Measurements from ENCODE around the gene RHAG.
"Not testable (repeated sequence)": the region's sequence is repeated elsewhere in the genome, so short reads cannot be mapped to it uniquely, and the experiment has no call there.

The RHAG gene

DNA sequence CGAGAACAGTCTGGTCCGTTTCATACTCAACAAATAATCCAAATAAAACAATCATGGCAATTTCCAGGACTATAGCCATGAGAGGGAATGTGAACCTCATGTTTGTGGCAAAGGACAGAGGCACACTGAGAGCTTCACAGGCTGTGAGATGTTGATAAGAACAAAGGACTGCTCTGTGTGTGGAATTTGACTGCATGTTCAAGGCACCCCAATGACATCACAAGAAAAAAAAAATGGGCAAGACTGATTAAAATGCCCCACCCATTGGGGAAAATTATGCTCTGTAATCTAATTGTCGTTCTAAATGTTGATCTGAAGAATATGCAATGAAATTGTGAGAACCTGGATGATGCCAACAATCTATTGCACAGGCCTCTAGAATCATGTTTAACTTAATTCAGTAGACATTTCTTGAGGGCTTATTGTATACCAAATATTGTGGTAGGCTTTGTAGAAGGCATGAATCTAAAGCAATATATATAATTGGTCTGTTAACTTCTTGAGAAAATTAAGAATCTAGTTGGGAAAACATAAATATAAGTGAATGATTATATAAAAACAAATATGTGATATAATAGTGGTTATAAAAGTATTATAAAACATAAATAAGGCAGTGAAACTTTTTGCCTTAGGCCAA, at the start of gene RHAG:
Gene RHAG (minus strand): TSS at position 127 of the 637 bp plus-strand sequence. CDS start 27 bp downstream, at position 100.
- no peak for DNase-seq (ENCODE audit: low spot score)

DNA sequence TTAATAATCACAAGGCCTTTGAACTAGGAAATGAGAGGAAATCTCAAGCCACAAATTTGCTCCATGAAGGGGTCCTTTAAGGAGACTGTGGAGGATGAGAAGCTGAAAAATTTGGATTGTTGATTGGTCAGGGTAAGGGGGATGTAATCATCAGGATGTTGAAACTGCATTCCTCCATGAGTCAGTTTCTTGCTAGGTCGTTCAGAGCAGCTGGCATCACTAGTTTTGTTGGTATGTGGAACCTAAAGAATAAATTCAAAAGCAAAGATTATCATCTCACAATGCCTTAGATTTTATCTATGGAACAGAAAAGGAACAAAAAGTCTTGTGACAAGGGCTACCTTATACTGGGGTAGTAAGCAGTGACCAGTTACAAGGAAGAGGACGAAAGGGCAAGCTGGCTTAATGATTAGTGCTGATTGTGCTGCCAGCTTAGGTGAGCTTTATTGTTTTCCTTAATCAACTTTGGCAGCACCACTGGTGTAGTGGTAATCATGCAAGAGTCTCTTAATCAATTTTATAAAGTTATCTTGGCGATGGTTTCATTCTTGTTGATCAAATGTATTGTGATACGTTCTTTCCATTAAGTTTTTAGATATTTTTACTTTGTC, 40.1 kb upstream of the RHAG start:
- DNase-seq (ENCODE audit: low spot score) = no peak

DNA sequence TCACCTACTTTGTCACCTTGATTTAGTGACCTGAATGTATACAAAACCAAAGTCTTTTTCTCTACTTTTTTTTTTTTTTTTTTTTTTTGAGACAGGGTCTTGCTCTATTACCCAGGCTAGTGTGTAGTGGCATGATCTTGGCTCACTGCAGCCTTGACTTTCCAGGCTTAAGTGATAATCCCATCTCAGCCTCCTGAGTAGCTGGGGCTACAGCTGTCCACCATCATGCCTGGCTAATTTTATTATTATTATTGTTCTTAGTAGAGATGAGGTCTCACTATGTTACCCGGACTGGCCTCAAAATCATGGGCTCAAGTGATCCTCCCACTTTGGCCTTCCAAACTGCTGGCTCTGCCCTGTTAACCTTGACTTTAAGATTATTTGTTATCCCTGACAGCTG, 39.2 kb upstream of the RHAG start:
- DNase-seq (ENCODE audit: low spot score) = no peak

DNA sequence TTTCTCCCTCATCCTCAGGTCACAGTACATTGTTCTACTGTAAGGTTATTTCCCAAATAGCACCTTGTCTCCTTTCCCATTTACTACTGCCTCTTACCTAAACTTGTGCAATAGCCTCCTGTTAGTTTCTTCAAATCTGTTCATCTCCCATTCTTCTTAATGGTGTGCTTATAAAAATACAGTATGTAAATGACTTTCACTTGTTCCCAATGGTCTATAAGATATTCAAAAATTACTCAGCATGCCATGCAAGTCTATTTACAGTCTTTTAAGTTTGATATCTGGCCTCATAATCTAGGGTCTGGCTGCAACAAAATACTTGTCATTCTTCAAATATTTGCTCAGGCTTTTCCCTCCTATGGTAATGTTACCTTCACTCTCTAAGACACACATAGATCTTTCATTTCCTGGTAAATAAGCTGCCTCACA, 31.5 kb upstream of the RHAG start:
- DNase-seq (ENCODE audit: low spot score) = no peak

DNA sequence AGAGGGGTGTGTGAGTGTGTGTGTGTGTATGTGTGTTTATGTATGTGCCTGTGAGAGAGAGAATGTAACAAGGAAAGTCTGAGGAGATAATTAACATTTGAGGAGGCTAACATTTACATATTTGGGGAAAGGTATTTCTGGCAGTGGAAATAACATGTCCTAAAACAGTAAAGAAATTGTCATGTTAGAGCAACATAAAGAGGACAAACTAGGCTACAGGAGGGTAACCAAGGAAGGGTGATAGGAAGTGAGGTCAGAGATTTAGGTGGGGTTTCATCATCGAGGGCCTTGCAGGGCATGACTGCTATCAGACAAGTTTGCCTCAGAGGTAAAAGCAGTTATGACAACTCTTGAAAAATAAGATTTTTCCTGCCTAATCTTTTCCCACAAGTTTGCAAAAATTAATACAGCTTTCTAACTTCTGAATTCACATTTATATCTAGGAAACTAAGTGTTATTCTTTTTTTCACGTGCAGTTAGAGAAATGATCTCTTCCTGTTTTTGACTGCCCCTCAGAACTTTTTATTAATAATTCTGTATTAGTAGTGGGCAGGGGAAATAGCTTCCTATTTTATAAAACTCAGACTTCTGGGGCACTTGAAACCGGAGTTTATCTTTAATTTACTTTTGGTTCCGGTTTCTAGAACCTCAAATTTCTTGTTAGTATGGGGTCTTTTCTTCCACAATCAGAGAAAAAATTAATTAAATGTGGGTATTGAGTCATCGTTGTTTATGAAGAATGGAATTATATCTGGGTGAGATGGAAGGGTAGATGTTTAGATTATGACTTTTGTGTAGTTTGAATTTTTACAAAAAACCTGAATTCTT, 30.5 kb upstream of the RHAG start:
- peak; percentile 13 for DNase-seq (ENCODE audit: low spot score)

DNA sequence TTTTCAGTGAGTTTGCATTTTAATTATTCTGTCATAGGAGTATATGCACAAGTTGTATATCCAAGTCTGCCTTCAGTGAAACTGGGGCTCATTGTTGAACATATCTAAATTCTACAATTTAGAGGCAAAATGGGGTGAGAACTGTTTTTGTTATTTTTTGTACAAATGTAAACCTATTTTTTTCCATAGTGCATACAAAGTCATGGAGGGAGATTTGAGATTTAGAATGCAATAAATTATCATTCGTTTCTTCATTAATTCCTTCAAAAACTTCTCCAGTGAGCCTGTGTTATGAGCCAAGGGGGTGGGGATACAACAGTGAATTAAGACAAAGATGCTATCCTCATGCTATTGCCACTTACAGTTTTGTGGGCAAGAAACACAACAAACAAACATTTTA, 29.8 kb upstream of the RHAG start:
- no peak for DNase-seq (ENCODE audit: low spot score)

- no peak for DNase-seq (ENCODE audit: low spot score)
These were observed 28.2 kb upstream of the RHAG start for GRCh38 chr6:49664817-49665216.

DNA sequence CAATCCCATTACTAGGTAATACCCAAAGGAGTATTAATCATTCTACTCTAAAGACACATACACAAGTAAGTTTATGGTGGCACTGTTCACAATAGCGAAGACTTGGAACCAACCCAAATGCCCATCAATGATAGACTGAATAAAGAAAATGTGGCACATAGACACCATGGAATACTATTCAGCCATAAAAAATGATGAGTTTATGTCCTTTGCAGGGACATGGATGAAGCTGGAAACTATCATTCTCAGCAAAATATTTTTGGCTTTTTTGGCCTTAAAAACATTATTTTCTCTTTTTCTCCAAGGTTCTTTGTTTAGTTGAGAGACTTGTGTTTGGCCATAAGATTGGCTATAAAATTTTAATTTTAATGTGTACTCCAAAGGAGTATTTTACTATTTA, 27.4 kb upstream of the RHAG start:
- DNase-seq (ENCODE audit: low spot score) = not testable (repeated sequence)

GRCh38 chr6:49662892-49663261, 26.2 kb upstream of the RHAG start:
- no peak for DNase-seq (ENCODE audit: low spot score)

GRCh38 chr6:49662231-49662891, 25.7 kb upstream of the RHAG start:
- DNase-seq (ENCODE audit: low spot score) = no peak

DNA sequence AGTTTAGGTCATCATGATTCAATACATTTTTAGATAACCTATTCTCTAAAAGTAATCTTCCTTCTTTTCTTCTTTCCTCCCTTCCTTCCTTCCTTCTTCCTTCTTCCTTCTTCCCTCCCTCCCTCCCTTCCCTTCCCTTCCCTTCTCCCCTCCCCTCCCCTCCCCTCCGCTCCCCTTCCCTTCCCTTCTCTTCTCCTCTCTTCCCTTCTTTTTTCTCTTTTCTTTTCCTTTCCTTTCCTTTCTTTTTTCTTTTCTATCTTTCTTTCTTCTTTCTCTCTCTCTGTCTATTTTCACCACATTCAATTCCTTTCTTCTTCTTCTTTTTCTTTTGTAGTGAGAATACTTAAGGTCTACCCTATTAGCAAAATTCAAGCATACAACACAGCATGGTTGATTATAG, 17.3 kb upstream of the RHAG start:
- no peak for DNase-seq (ENCODE audit: low spot score)

DNA sequence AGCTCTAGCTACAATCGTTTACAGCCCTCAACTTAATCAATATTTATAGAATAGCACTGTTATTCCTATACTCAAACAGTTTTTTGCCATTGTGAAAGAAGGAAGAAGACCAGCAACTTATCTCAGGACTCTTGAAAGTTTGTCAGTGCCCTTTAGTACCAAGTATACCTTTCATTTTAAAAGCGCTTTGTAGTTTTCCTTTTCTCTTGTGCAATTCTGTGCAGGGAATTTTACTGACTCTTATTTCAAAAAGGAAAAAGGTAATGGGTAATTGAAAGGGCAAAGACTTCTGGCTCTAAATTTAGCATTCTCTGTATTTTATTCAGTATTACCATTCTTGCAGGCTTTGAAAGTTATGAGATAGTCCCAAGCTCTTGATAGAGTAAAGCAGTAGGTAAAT, 16.8 kb upstream of the RHAG start:
- DNase-seq (ENCODE audit: low spot score) = no peak

DNA sequence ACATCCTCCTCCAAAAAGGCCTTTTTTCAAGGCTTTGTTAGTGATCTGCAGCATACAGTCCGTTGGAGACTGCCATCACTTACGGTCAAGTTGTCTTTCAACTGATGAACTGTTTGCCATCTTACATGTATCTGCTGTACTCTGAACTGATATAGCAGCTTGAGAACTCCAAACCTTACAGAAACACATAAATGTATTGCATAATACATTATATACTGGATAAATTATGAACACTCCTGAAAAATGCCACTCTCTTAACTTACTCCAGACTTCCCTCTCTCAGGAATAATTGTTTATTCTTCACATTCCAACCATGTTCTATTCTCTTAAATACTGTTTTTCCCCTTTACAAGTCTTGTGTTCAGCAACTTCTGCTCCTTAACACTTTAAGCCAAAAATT, 14.6 kb upstream of the RHAG start:
- no peak for DNase-seq (ENCODE audit: low spot score)

DNA sequence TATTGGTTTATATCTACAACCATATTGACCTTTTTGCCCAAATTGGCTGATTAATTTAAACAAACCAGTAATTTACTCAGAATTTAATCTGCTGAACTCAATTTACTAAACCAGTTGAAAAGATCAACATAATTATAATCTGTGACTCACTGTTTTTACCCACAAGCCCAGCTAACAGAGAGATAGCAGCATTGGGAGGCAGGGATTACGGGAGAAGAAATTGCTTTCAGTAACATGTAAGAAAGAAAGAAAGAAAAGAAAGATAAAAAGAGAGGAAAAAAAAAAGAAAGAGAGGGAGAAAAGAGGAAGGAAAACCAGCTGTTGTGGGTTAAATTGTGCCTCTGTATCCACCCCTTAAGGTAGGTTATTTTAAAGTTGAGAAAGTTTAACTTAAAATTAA, 13.3 kb upstream of the RHAG start:
- no peak for DNase-seq (ENCODE audit: low spot score)

DNA sequence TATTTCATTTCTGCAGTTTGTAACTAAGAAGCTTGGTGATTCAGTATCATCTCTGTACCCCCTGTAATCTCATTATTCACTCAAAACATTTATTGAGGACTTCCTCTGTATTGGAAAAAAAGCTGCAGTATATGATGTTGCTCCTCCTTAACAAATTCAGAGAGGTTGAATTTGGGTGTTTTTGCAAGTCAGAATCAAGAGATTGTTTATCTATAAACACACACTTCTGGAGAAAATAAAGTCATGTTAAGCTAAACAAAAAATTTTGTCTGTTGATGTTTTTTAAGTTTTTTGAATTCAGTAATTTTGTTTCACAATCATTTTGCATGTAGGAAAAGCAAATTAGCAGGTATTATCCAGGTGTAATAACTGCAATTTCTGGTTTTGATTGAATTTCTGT, 11.4 kb upstream of the RHAG start:
- no peak for DNase-seq (ENCODE audit: low spot score)

GRCh38 chr6:49647476-49647875, 10.8 kb upstream of the RHAG start:
- no peak for DNase-seq (ENCODE audit: low spot score)

DNA sequence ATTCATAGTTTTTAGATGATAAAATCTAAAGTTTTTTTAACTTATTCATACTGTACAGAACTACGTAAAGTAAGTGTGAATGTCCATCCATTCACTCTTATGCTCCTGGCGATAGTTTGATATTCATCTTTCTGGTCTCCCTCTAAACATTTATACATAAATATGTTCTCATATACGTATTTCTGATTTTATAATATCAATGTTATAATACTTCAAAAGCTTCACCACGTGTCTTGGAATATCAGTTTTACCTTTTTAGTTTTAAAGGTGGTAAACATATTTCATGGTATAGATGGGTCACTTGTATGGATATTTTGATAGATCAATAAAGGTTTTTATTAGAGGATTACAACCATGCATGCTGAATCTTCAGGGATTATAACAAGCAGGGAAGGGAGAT, 10.3 kb upstream of the RHAG start:
- no peak for DNase-seq (ENCODE audit: low spot score)

GRCh38 chr6:49646130-49646824, 9.6 kb upstream of the RHAG start:
- DNase-seq (ENCODE audit: low spot score) = no peak

DNA sequence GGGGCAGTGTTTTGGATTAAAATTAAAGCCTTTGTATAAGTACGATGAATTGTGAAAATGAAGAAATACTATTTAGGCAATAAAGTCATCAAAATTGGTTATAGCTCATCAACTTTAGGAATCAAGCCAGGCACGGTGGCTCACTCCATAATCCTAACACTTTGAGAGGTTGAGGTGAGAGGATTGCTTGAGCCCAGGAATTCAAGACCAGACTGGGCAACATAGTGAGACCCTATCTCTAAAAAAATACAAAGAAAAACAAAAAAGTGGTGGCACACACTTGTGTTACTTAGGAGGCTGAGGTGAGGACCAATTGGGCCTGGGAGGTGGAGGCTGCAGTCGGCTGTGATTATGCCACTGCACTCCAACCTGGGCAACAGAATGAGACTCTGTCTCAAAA, 8.5 kb upstream of the RHAG start:
- no peak for DNase-seq (ENCODE audit: low spot score)

DNA sequence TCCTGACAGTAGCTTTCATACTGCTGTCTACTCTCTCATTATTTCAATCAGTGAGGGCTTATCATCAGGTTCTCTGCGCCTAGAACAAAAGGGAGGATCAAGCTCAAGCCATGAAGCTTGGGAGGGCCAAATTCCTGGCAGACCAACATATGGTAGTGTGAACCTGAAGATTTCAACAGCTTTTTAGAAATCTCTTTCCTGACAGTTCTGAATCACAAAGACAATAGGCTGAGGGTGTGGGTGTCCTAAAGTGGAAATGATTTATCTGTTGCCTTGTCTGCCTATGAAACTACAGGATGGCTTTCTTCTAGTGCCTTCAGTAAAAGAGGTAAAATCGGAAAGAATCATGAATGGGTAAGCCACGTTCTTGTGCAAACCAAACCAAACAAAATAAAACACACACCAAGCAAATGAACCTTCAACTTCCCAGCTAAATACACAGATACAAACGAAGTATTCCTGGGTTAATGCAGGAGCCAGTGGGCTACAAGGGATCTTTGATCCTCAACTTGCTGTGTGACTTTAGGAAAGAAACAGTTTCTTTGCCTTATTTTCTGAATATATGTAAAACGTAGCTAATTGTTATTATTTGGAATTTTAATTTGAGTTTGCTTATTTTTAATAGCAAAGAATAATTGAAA, 2.7 kb upstream of the RHAG start:
- DNase-seq (ENCODE audit: low spot score) = no peak

GRCh38 chr6:49637350-49637731, 702 bp upstream of the RHAG start:
- DNase-seq (ENCODE audit: low spot score) = no peak
